Immature natural killer cell (primary cell): ENCODE measurements around the gene URM1. TPM values are rescaled to one million over a fixed set of nuclear protein-coding genes. Genes with fewer than 3 reads are reported as not detected.

Source experiments
- DNase-seq, 3 donors: peaks; one replicate each; pipeline ENCODE4 v3.0.0; 2022; ENCODE audit warnings: mixed read lengths in 1 of 3
- H3K27ac Mint-ChIP-seq, 6 donors: one replicate each; pipeline ENCODE4 v1.8.0; 2020; ENCODE audit warnings: mixed read lengths in 6 of 6, mild to moderate bottlenecking in 5 of 6, inconsistent platforms in 4 of 6, moderate library complexity in 3 of 6
- H3K27me3 Mint-ChIP-seq, 3 donors: one replicate each; pipeline ENCODE4 v1.8.0; 2020 to 2021; ENCODE audit warnings: low read depth in 3 of 3, mild to moderate bottlenecking in 3 of 3, mixed read lengths in 3 of 3, moderate library complexity in 3 of 3, inconsistent platforms in 1 of 3
- H3K36me3 Mint-ChIP-seq, 3 donors: one replicate each; pipeline ENCODE4 v1.8.0; 2020; ENCODE audit warnings: mixed read lengths in 3 of 3, inconsistent platforms in 2 of 3, mild to moderate bottlenecking in 2 of 3
- H3K4me1 Mint-ChIP-seq, 2 donors: one replicate each; pipeline ENCODE4 v1.8.0; 2020; ENCODE audit warnings: inconsistent platforms in 2 of 2, mild to moderate bottlenecking in 2 of 2, mixed read lengths in 2 of 2, moderate library complexity in 1 of 2
- H3K4me3 Mint-ChIP-seq, 5 donors: one replicate each; pipeline ENCODE4 v1.8.0; 2020; ENCODE audit warnings: mild to moderate bottlenecking in 5 of 5, mixed read lengths in 5 of 5, inconsistent platforms in 3 of 5, moderate library complexity in 3 of 5
- H3K9me3 Mint-ChIP-seq, 6 donors: one replicate each; pipeline ENCODE4 v1.8.0; 2020; ENCODE audit warnings: mild to moderate bottlenecking in 6 of 6, mixed read lengths in 6 of 6, inconsistent platforms in 4 of 6, moderate library complexity in 3 of 6
- polyA plus RNA-seq, 3 donors: library from polyadenylated mRNA; unstranded; fragments of 300-500 nt; fragmentation: Illumina TruSeq; gene quantifications; one replicate each; pipeline ENCODE4 v1.2.3, GENCODE V29; 2021

URM1 gene
- polyA plus RNA-seq, 3 donors from 2014 or later = 52.6 to 70.1 (median 61.5) TPM

DNA sequence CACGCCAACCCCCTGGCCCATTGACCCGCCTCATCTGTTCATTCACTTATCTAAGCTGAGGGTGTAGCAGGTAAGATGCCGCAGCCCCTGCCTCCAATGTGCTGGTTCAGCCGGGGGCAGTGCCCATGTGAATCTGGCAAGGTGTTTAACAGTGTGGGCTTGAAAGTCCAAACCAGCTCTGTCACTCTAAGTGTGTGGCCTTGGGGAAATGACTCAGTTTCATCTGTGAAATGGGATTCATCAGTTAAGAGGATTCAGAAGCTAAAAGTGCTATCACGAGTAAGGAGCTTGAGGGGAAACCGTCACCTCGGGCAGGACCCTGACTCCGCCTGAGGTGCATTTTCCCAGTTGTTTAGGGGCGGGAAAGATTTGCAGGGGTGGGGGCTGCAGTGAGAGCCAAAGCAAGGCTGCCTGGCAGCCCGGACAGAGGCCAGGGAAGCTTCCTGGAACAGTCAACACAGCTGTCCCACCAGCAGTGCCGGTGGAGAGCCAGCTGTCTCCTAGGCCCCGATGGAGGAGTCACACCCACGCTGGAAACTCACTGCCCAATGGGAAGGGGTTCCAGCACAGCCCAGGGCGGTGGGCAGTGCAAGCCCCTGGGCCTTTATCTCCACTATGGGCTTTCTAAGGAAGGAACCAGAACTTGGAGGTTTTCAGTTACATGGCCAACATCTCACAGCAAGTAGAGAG is 9.7 kb upstream of the URM1 start:
- DNase-seq = no peak
- H3K27me3 Mint-ChIP-seq = peaks cover 1 to 5% (median 3%) of the 10 kb centered on the region in 3 donors
- peaks cover 6 to 13% of the 10 kb centered on the region in 2 donors for H3K4me1 Mint-ChIP-seq
- peak overlapping the region; percentile 39 to 78 (median 56) for H3K4me3 Mint-ChIP-seq
- H3K36me3 Mint-ChIP-seq = no peaks in the 10 kb centered on the region
- H3K9me3 Mint-ChIP-seq = no peaks in the 10 kb centered on the region
- peak overlapping the region in 2 of 6 donors; percentile 11 to 76 for H3K27ac Mint-ChIP-seq

DNA sequence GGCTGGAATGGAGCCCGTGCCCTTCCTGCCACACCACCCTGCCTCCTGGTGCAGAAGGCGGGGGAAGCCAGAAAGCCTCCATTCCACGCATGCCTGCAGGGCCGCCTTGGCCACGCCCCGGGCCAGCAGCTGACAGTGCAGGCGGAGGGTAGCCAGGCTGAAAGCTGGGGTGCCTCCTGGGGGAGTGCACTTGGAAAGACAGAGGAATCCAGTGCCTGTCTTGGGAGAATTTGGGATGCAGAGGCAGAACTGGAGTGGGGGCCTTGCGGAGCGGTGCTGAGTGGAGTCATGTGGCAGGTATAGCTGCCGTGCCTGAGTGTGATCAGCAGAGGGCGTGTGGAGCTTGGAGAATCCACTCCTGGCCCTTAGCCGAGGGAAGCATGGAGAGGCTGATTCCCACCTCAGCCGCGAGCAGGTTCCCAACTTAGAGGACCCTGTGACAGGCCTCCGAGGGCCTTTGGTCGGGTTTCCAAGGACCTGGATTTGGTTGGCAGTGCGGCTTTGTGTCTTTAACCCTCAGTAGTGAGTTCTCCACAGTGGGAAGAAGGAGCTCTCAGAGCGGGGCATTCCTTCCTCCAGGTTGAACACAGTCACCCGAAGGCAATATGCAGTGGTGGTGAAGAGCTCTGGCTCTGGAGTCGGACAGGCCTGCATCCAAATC is 9.1 kb upstream of the URM1 start:
- H3K4me1 Mint-ChIP-seq = peaks cover 6 to 13% of the 10 kb centered on the region in 2 donors
- H3K4me3 Mint-ChIP-seq = peak overlapping the region; percentile 53 to 87 (median 78)
- peak overlapping the region in 1 of 6 donors; percentile 73 for H3K27ac Mint-ChIP-seq
- no peaks in the 10 kb centered on the region for H3K9me3 Mint-ChIP-seq
- peaks cover 1 to 5% (median 3%) of the 10 kb centered on the region in 3 donors for H3K27me3 Mint-ChIP-seq
- no peaks in the 10 kb centered on the region for H3K36me3 Mint-ChIP-seq
- peak; percentile 55 to 59 (median 56) for DNase-seq

DNA sequence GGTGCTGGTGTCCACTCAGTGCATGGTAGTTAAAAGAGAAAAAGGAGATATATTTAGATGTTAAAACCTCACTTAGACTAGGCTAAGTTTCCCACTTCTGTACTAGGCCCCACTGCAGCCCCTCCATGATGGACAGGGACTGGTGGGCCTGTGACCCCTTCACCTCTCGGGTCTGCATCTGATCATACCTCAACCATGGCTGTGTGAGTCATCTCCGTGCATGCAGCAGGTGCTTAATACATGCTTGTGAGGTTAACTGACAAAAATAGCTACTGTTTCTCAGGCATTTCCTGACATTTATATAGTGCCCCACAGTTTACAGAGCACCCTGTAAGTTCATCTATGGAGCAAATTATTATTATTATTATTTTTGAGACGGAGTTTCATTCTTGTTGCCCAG is 8.4 kb upstream of the URM1 start:
- H3K4me1 Mint-ChIP-seq = peaks cover 6 to 13% of the 10 kb centered on the region in 2 donors
- no peaks in the 10 kb centered on the region for H3K9me3 Mint-ChIP-seq
- DNase-seq = no peak
- H3K27ac Mint-ChIP-seq = no peak overlapping the region
- no peaks in the 10 kb centered on the region for H3K36me3 Mint-ChIP-seq
- peaks cover 1 to 5% (median 3%) of the 10 kb centered on the region in 3 donors for H3K27me3 Mint-ChIP-seq
- peak overlapping the region in 1 of 5 donors; percentile 29 for H3K4me3 Mint-ChIP-seq

DNA sequence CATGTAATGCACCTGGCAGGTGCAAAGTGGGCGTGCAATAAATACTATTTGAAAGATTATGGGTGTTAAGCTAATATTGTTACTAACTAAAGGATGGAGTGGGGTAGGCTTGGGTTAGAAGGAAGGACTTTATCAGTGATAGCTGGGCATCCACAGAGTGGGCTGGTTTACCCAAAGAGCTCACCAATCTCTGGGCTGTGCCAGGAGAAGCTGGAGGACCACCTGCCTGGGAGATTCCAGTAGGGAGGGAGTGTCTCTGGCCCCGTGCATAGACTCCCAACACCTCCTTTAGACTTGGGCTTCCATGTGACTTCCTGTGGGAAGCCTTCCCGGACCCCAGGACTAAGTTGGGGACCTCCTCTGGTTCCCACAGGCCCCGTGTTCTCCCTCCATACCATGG is 5.6 kb upstream of the URM1 start:
- Mint-ChIP-seq H3K27me3 (peaks cover 3 to 5% (median 3%) of the 10 kb centered on the region in 3 donors), H3K27ac (no peak overlapping the region)

DNA sequence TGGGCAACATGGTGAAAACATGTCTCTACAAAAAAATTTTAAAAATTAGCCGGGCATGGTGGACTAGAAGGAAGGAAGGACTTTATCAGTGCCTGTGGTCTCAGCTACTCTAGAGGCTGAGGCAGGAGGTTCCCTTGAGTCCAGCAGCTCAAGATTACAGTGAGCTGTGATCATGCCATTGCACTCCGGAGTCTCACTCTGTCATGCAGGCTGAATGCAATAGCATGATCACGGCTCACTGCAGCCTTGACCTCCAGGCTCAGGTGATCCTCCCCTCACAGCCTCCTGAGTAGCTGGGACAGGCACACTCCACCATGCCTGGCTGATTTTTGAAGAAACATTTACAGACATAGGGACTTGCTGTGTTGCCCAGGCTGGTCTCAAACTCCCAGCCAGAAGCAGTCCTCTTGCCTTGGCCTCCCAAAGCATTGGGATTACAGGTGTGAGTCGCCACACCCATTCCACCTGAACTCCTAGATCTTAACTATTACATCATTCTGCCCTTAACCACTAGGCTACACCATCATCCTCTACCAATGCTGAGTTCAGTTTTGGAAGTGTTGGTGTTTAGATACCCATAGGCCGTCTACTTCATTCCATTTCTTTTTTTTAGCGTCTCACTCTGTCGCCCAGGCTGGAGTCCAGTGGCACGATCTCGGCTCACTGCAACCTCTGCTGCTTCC is 2.0 kb upstream of the URM1 start:
- Mint-ChIP-seq H3K36me3 (peaks cover 0 to 4% (median 0%) of the 10 kb centered on the region in 3 donors), H3K27ac (no peak overlapping the region), H3K9me3 (no peaks in the 10 kb centered on the region), H3K4me3 (peak overlapping the region in 1 of 5 donors; percentile 18), H3K4me1 (peaks cover 32 to 39% of the 10 kb centered on the region in 2 donors), H3K27me3 (peaks cover 7 to 16% (median 7%) of the 10 kb centered on the region in 3 donors)
- DNase-seq = no peak

More for the DNA sequence above, 5.6 kb upstream of the URM1 start:
- Mint-ChIP-seq H3K9me3 (no peaks in the 10 kb centered on the region), H3K36me3 (no peaks in the 10 kb centered on the region), H3K4me1 (peaks cover 12 to 20% of the 10 kb centered on the region in 2 donors), H3K4me3 (no peak overlapping the region)
- no peak for DNase-seq

DNA sequence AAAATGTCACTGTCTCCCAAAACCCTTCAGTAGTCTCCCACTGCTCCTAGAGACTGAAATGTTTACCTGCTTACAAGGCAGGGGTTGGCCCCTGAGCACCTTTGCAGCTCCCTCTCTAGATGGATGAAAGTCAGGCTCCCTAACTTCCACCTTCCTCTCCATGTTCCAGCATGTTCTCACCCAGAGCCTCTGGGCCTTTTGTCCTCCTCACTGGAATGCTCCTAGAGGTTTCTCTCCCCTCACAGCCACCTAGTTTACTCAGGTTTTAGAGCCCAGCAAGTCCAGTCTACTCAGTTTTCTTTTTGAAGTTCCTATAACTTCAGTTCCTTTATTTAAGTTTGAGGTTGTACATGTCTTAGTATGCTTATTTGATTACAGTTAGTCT is 815 bp upstream of the URM1 start:
- H3K4me1 Mint-ChIP-seq = peaks cover 35 to 39% of the 10 kb centered on the region in 2 donors
- no peaks in the 10 kb centered on the region for H3K9me3 Mint-ChIP-seq
- peak overlapping the region; percentile 95 to 99 (median 96) for H3K4me3 Mint-ChIP-seq
- peaks cover 4 to 16% (median 5%) of the 10 kb centered on the region in 3 donors for H3K27me3 Mint-ChIP-seq
- DNase-seq = no peak
- peak overlapping the region; percentile 95 to 99 (median 98) for H3K27ac Mint-ChIP-seq
- H3K36me3 Mint-ChIP-seq = peaks cover 0 to 4% (median 0%) of the 10 kb centered on the region in 3 donors

DNA sequence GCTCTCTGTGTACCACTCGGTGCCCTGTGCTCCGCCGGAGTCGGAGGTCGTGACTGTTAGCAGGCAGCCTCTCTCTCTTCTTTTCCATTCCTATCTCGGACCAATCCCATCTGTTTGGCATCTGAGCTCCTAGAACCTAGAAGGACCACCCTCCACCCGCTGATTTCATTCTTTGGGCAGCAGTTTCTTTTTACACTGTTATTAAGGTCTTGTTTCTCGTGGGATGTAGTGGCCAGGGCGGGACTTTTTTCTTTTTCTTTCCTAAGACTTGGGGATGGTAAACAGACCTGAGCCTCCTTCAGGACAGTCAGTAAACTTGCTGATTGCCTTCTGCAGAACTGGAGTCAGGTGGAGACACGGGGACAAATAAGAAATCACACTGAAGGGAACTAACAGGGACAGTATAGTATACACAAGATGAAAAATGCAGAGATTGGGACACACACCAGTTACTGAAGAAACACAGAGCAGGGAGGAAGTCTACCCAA is 500 bp downstream of the URM1 start:
- H3K4me3 Mint-ChIP-seq = peak overlapping the region; percentile 95 to 99 (median 96)
- no peak for DNase-seq
- H3K27me3 Mint-ChIP-seq = peaks cover 2 to 16% (median 4%) of the 10 kb centered on the region in 3 donors
- H3K36me3 Mint-ChIP-seq = peaks cover 0 to 4% (median 0%) of the 10 kb centered on the region in 3 donors
- no peaks in the 10 kb centered on the region for H3K9me3 Mint-ChIP-seq
- H3K4me1 Mint-ChIP-seq = peaks cover 35 to 39% of the 10 kb centered on the region in 2 donors
- peak overlapping the region; percentile 95 to 99 (median 98) for H3K27ac Mint-ChIP-seq

DNA sequence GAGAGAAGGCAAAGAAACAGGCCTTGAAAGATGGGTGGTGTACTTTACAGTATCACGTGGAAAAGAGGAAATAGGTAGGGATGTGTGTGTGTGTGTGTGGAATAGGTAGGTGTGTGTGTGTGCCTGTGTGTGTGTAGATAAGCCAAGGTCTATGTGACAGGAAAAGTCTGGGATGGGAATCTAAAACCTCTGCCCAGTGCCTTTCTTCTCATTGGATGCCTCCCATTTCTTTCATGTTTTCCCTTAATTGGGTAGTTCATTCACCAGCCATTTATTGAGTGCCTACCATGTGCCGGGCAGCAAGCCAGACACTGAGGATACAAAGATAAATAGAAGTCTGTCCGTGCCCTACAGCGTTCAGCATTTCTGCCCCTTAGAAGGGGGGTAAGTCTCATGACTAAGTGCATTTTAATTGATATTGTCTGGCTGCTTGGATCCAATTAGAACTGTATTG is 1.0 kb downstream of the URM1 start:
- Mint-ChIP-seq H3K27ac (peak overlapping the region; percentile 95 to 99 (median 98)), H3K4me1 (peaks cover 35 to 39% of the 10 kb centered on the region in 2 donors), H3K36me3 (peaks cover 0 to 4% (median 0%) of the 10 kb centered on the region in 3 donors), H3K27me3 (peaks cover 2 to 16% (median 4%) of the 10 kb centered on the region in 3 donors), H3K4me3 (peak overlapping the region; percentile 95 to 99 (median 96)), H3K9me3 (no peaks in the 10 kb centered on the region)
- DNase-seq = no peak

DNA sequence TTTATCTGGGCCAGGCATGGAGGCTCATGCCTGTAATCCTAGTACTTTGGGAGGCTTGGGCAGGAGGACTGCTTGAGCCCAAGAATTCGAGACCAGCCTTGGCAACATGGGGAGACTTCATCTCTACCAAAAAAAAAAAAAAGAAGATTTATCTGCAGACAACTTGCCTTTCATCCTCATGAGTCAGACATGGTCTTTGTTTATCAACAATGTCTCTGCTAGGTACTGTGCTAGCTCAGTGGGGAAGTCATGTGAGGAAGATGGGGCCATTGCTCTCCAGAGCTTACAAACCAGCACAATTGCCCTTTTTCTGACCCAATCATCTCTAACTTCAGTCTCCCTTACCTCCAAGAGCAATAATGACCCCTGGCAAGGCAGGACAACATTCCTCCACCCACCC is 1.6 kb downstream of the URM1 start:
- H3K27ac Mint-ChIP-seq = peak overlapping the region in 5 of 6 donors; percentile 95 to 99 (median 98)
- H3K27me3 Mint-ChIP-seq = peaks cover 2 to 16% (median 4%) of the 10 kb centered on the region in 3 donors
- peak overlapping the region; percentile 95 to 99 (median 96) for H3K4me3 Mint-ChIP-seq
- peaks cover 0 to 4% (median 0%) of the 10 kb centered on the region in 3 donors for H3K36me3 Mint-ChIP-seq
- H3K4me1 Mint-ChIP-seq = peaks cover 35 to 39% of the 10 kb centered on the region in 2 donors
- DNase-seq = no peak
- no peaks in the 10 kb centered on the region for H3K9me3 Mint-ChIP-seq

DNA sequence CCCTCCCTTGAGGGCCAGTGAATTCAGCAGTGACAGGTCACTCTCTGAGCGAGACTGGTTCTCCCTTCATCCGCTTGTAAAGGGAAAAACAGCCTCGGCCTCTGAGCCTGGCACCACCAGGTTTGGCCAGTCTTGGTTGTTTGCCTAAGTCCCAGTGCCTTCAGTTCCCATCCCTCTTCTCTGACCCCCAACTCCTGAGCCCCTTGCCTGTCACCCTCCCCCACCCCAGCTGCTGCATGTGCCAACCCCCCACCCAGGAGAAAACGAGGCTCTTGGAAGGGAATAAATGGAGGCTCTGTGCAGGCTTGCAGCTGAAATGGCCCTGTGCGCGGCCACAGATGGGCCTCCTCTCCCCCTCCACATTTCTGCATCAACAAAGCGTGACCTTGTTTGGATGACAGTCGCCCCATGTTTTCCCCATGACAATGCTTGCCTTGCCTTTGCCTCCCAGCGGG is 3.1 kb downstream of the URM1 start:
- Mint-ChIP-seq H3K27ac (peak overlapping the region in 2 of 6 donors; percentile 39 to 95), H3K9me3 (no peaks in the 10 kb centered on the region), H3K4me1 (peaks cover 36 to 39% of the 10 kb centered on the region in 2 donors), H3K4me3 (no peak overlapping the region), H3K27me3 (peaks cover 2 to 16% (median 4%) of the 10 kb centered on the region in 3 donors), H3K36me3 (peaks cover 0 to 7% (median 0%) of the 10 kb centered on the region in 3 donors)
- no peak for DNase-seq

DNA sequence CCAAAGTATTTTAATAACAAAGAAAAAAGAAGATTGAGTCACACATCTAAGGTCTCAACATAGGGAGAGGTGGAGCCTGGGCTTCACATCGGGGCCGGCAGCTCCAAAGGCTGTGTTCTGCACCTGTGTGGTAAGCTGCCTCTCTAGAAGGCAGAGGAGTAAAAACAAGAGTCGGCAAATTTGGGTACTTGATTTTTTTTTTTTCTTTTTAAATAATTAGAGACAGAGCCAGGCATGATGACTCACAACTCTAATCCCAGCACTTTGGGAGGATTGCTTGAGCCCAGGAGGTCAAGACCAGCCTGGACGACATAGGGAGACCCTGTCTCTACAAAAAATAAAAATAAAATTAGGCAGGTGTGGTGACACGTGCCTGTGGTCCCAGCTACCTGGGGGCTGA is 4.7 kb downstream of the URM1 start:
- peaks cover 0 to 7% (median 0%) of the 10 kb centered on the region in 3 donors for H3K36me3 Mint-ChIP-seq
- H3K27me3 Mint-ChIP-seq = peaks cover 2 to 11% (median 4%) of the 10 kb centered on the region in 3 donors
- no peaks in the 10 kb centered on the region for H3K9me3 Mint-ChIP-seq
- H3K27ac Mint-ChIP-seq = no peak overlapping the region
- peaks cover 27 to 29% of the 10 kb centered on the region in 2 donors for H3K4me1 Mint-ChIP-seq
- DNase-seq = no peak
- no peak overlapping the region for H3K4me3 Mint-ChIP-seq

DNA sequence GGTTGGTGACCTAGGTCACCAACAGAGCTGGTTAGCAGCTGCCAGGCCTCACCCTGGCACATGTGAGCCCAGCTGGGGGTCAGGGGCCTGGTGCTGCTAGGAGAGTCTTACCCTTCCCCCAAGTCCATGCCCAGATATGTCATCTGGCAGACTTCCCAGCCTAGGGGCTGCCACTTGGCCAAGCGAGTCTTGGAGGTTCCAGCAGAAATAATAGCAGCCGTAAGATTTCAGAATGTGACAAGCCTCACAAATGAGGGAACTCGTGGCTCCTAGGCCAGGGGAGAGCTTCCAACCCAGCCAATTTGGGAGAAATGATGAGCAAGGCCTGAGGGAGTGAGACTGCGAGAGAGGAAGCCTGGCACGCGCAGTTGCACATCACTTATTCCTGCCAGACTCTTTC is 11.1 kb downstream of the URM1 start:
- no peaks in the 10 kb centered on the region for H3K27me3 Mint-ChIP-seq
- H3K9me3 Mint-ChIP-seq = no peaks in the 10 kb centered on the region
- no peak overlapping the region for H3K27ac Mint-ChIP-seq
- H3K4me1 Mint-ChIP-seq = peaks cover 0 to 1% of the 10 kb centered on the region in 2 donors
- peaks cover 0 to 3% (median 3%) of the 10 kb centered on the region in 3 donors for H3K36me3 Mint-ChIP-seq
- no peak overlapping the region for H3K4me3 Mint-ChIP-seq
- no peak for DNase-seq

DNA sequence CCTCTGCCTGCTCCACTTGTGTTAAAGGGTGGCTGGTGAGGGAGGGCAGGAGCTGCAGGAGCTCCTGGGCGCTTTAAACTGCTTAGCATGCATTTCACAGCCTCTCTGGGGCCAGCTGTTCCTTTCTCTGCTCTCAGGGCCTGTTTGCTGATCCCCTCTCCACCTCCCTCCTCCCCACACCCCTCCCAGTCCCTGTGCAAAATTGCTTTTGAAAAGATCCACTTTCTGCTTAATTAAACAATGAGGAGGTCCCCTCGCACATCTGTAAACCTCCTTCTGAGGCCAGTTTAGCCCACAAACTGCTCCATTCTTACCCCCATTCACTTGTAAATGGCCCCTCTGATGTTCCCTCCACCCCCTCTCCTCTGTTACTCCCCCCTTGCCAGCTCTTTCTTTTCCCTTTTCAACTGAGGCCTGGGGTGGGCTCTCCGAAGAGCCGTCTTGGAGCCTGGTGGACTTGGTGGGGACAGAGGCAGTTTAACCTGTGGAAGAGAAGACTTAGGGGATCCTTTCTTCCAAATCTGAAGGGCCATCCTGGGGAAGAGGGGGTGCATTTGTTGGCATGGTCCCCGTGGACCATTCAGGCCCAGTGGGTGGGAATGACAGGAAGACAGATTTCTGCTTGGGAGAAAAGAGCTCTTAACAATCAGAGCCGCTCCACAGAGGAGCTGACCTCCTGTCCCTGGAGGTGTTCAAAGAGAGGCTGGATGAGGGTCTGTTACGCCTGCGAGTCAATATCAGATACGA is 12.0 kb downstream of the URM1 start:
- Mint-ChIP-seq H3K27ac (no peak overlapping the region), H3K36me3 (peaks cover 0 to 3% (median 3%) of the 10 kb centered on the region in 3 donors), H3K9me3 (no peaks in the 10 kb centered on the region), H3K4me1 (peaks cover 0 to 1% of the 10 kb centered on the region in 2 donors), H3K27me3 (no peaks in the 10 kb centered on the region), H3K4me3 (no peak overlapping the region)
- DNase-seq = no peak
